Occipital lobe (tissue), 2 donors: ENCODE data around the gene CTNNA3. TPM values are rescaled to one million over a fixed set of nuclear protein-coding genes. Genes with fewer than 3 reads are reported as not detected.

Source experiments
- DNase-seq: peaks from one replicate; lab custom pipeline; 2025; lab: John Stamatoyannopoulos, UW
- total RNA-seq: library from RNA; depleted of rRNA; stranded (reverse); fragments of >200 nt; gene quantifications from one replicate; pipeline ENCODE4 v1.2.3, GENCODE V29; 2014

Gene CTNNA3
- total RNA-seq, 1 donor from 2014 or later, result 1.7 TPM

DNA sequence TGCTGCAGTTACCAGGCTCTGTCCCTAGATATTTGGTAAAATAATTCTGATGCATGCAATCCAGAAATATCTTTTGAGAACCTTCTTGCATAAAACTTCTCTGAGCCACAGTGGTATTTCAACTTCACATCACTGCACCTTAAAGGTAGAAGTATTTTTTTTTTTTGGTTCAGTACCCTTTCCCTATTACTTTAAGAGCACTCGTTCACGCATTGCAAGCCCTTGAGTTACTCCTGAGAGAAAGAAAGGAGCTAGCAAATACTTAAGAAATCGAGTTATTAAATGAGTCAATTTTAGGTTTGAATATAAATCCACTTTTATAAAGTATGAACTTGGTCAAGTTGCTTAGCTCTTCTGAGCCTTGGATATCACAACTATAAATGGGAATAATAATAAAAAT lies 1377.2 kb downstream of the CTNNA3 start:
- no peak for DNase-seq

GRCh38 chr10:66307826-66308225 lies 1388.2 kb downstream of the CTNNA3 start:
- no peak for DNase-seq

DNA sequence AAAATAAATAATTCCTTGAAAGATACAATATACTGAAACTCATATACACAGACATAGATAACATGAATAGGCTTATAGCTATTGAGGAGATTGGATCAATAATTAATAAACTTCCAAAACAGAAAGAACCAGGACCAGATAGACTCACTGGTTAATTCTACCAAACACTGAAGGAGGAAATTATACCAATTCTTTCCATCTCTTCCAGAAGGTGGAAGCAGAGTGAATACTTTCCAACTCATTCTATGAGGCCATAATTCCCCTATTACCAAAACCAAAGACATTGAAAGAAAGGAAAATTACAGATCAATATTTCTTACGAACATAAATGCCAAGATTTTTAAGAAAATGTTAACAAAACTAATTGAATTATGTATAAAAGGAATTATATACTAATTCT lies 1394.9 kb downstream of the CTNNA3 start:
- DNase-seq, result no peak

DNA sequence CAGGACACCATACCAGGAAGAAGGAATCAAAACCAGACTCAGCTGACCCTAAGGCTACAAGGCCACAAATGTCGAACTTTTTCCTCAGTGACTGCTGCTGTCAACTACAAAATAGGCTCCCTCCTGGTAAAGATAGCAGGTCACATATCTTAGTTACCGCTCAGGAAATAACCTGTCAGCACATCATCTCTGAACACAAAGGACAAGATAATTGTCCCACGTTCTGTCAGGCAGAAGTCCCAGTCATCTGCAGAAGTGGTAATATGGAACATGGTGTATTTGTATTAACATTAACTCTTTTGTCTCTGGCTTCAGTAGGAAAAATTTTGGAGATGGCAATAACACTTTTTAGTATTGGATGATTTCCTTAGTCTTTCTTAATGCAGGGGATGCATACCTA lies 1400.4 kb downstream of the CTNNA3 start:
- DNase-seq, result no peak

- DNase-seq, result no peak
These were observed 1401.5 kb downstream of the CTNNA3 start for GRCh38 chr10:66294538-66294937.

GRCh38 chr10:66292922-66293321 lies 1403.1 kb downstream of the CTNNA3 start:
- DNase-seq, result no peak

- DNase-seq, result no peak
These were observed 1403.5 kb downstream of the CTNNA3 start for GRCh38 chr10:66292456-66292855.

GRCh38 chr10:66291133-66291532 lies 1404.9 kb downstream of the CTNNA3 start:
- DNase-seq, result no peak

- no peak for DNase-seq
These were observed 1411.4 kb downstream of the CTNNA3 start for GRCh38 chr10:66284621-66285020.

DNA sequence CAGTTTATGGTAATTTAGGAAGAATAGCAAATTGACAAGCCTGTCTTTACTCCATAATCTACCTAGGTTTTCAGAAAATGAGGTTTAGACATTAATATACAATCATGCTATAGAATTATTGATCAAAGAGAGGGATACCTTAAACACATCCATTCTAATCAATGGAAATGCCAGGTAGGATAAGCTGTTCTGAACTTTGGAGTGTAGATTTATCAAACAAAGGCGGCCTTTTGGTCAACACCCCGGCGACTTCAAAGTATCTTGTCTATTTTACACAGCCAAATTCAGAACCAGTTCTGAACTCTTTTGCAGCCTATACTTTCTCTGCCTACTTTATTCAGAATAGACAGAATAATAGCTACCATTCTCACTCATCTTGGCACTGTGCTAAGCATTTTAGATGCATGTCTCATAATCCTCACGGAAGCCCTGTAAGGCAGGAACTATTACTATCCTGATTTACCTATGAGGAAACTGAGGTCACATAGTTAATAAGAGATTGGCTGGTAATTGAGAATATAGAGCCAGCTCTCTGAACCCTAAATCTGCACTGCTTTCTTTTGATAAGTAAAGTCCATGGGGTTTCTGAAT lies 1412.0 kb downstream of the CTNNA3 start:
- DNase-seq, result no peak

GRCh38 chr10:66283064-66283463 lies 1412.9 kb downstream of the CTNNA3 start:
- no peak for DNase-seq

DNA sequence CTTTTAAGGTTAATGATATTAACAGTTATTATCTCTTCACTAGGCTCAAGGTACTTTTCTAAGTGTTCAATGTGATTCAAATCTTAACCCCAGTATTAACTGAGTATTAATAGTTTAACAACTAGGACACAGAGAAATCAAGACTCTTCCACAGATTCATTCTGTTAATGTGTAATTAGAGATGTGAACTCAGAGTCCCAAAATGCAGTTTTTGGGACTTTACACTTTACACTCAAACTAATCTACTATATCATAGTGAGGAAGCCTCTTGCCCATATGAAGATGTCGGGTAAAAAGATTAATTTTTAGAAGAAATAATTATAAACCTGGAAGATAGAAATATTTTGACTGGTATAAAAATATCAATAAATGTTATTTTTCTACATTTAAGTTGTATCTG lies 1414.7 kb downstream of the CTNNA3 start:
- no peak for DNase-seq

DNA sequence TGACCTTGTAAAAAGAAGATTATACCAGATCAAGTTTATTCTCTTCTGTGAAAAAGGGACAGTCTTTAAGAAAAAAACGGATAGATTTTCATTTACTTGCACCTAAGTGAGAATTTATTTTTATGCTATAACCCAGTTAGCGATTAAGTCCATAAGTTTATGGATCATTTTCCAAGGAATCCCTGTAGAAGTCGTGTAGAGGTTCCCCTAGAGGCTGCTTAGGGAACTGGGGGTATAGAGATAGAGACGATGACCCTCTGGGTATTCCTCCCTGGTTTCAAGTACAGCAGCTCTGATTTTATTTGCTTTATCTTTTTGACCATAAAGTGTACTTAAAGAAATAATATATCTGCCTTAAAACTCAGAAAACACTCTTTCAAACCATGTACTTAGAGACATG lies 1418.5 kb downstream of the CTNNA3 start:
- no peak for DNase-seq

DNA sequence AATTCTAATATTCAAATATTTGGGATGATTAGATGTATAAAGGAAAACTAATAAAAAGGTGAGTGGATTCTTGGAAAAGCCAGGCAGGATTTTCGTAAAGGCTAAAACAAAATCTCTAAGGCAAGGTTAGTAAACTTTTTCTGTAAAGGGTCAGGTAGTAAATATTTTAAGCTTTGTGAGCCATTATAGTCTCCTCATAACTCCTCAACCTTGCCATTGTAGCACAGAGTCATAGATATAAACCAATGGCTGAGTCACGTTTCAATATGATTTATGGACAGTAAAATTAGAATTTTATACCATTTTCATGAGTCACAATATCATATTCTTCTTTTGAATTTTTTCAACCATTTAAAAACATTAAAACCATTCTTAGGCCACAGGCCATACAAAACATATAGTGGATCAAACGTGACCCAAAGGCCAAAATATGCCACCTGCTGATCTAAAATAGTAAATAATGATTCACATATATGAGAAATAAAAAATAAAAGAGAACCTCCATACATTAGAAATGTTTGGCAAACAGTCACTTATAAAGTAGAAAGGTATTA lies 1422.0 kb downstream of the CTNNA3 start:
- no peak for DNase-seq

GRCh38 chr10:66265398-66265797 lies 1430.6 kb downstream of the CTNNA3 start:
- DNase-seq, result no peak

DNA sequence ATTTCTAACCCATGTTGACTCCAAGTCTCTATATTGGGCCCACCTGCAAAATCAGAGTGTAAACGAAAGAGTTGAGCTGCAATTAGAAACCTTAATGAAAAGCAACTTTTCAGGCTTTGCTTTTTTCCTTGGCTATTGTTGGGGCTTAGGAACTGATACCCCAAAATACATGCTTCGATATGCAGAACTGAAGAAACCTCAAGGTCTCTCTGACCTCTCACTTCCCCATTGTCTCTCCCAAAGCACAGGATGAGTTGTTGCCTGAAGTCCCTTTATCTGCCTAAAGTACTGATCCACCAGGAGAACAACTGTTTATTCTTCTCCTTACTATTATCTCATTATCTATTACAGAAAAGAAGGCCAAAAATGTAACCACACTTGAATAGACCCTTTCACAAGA lies 1436.2 kb downstream of the CTNNA3 start:
- DNase-seq, result no peak

DNA sequence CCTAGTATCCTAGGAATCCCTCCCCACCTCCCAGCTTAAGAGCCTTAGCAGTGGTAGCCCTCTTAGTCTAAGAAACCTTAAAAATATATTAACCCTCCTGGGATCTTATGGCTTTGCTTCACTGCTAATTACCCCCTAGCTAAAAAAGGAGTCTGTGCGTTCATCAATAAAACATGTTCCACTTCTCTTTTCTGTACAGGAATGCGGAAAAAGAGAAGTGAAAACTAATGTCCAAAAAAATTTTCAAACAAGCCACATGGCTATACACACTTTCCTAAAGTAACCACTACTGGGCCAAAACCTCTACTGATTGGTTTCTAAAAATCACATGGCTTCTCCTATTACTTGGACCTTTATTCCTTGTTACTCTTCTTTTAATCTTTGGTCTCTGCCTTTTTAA lies 1437.3 kb downstream of the CTNNA3 start:
- no peak for DNase-seq

DNA sequence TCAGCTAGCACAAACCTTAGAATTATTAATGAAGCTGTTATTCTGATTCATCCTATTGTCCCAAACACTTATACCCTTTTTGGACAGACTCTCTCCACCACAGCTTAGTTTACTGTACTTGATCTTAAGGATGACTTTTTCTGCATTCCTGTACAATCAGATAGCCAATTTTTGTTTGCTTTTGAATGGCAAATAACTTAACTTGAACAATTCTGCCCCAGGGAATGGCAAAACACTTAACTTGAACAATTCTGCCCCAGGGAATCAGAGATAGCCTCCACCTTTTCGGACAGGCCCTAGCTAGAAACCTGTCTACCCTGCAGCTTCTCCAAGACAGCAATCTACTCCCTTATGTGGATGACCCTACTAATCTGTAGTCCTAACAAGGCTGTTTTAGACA lies 1438.2 kb downstream of the CTNNA3 start:
- no peak for DNase-seq

DNA sequence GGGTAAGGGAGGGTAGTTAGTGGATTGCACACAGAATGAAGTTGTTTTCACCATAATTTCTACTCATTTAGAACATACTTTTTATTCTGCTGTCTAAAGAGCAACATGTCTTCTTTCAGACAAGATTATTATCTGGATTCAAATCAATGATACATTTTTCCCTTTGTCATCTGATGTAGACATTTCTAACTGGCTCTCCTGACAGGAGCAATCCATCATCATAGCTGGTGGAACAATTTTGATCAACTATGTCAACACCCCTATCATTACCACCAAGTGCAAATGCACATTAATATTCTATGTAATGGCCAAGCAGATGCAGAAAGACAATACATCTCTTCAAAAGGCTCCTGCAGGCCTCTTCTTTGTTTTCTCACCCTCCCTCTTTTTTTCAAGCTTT lies 1443.0 kb downstream of the CTNNA3 start:
- DNase-seq, result no peak

GRCh38 chr10:66246177-66246576 lies 1449.8 kb downstream of the CTNNA3 start:
- no peak for DNase-seq

DNA sequence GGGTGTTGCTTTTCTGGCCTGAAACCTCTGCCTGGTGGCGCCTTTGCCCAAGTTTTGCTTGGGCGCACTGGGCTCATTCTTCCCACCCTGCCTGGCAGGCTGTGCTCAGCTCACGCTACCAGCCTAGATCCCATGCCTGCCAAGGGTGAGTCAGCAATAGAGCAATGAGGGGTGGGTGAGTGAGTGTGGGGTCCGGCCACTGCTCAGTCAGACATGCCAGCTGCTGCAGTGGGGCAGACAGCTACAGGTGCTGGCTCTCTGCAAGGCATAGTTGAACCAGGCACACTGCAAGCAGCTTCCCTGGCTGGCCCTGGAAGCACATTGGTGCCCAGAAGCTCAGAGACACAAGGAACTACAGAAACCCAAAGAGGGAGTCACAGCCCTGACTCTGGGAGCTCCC lies 1451.0 kb downstream of the CTNNA3 start:
- DNase-seq, result no peak

GRCh38 chr10:66242885-66243284 lies 1453.1 kb downstream of the CTNNA3 start:
- DNase-seq, result no peak

GRCh38 chr10:66239062-66239461 lies 1456.9 kb downstream of the CTNNA3 start:
- no peak for DNase-seq

DNA sequence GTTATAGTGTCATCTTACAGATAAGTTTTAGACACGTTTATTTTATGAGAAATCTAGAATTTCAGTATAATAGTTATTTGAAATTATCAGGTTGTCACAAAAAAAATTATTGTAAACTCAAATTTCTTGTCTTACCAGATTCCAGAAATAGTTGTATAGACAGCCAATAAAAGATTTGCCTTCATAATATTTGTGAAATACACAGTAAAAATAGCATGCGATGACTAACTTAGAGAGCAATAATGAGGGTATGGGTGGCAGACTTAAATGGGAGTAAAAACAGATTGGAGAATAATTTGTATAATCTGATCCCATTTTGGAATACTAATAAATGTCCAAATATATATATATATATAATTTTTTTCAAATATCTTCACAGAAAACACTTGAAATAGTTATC lies 1457.7 kb downstream of the CTNNA3 start:
- DNase-seq, result no peak
